ENCODE results near the gene ADAR.

Gene ADAR, protein sequence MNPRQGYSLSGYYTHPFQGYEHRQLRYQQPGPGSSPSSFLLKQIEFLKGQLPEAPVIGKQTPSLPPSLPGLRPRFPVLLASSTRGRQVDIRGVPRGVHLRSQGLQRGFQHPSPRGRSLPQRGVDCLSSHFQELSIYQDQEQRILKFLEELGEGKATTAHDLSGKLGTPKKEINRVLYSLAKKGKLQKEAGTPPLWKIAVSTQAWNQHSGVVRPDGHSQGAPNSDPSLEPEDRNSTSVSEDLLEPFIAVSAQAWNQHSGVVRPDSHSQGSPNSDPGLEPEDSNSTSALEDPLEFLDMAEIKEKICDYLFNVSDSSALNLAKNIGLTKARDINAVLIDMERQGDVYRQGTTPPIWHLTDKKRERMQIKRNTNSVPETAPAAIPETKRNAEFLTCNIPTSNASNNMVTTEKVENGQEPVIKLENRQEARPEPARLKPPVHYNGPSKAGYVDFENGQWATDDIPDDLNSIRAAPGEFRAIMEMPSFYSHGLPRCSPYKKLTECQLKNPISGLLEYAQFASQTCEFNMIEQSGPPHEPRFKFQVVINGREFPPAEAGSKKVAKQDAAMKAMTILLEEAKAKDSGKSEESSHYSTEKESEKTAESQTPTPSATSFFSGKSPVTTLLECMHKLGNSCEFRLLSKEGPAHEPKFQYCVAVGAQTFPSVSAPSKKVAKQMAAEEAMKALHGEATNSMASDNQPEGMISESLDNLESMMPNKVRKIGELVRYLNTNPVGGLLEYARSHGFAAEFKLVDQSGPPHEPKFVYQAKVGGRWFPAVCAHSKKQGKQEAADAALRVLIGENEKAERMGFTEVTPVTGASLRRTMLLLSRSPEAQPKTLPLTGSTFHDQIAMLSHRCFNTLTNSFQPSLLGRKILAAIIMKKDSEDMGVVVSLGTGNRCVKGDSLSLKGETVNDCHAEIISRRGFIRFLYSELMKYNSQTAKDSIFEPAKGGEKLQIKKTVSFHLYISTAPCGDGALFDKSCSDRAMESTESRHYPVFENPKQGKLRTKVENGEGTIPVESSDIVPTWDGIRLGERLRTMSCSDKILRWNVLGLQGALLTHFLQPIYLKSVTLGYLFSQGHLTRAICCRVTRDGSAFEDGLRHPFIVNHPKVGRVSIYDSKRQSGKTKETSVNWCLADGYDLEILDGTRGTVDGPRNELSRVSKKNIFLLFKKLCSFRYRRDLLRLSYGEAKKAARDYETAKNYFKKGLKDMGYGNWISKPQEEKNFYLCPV

DNA sequence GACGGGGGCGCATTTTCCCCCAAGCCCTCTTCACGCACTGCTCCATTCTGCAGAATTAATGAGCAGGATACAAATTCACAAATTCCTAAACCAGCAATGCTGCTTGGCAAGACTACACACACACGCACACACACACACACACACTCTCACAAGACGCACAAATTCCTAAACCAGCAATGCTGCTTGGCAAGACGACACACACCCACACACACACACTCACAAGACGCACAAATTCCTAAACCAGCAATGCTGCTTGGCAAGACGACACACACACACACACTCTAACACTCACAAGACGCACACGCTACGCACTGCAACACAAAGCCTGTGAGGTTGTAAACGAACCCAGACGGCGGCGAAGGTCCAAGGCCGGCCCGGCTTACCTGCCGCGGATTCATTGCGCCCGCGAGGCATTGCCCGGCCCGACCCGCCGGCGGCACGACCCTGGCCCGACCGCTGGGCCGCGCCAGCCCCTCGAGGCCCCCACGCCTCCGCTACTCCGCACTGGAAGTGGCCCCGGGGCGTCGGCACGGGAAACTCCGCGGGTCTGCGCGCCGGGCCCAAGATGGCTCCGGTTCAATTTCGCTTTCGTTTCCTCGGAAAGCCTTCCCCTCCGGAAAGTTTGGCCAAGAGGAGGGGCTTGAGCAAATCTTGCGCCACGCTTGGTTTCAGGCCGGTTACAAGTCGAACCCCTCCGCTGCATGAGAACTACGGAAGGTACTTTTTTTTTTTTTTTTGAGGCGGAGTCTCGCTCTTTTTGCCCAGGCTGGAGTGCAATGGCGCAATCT, at the start of gene ADAR:
TSS of gene ADAR (minus strand) at position 578 of the 788 bp plus-strand sequence. CDS start at position 398, 180 bp downstream.
- TF ChIP-seq GATA2 (IDR thresholded peaks at IDR 0.05; ENCODE audit: low read depth, low read length) (no peak), GATA3 (IDR thresholded peaks at IDR 0.05; ENCODE audit: low read depth, low read length) (no peak)

DNA sequence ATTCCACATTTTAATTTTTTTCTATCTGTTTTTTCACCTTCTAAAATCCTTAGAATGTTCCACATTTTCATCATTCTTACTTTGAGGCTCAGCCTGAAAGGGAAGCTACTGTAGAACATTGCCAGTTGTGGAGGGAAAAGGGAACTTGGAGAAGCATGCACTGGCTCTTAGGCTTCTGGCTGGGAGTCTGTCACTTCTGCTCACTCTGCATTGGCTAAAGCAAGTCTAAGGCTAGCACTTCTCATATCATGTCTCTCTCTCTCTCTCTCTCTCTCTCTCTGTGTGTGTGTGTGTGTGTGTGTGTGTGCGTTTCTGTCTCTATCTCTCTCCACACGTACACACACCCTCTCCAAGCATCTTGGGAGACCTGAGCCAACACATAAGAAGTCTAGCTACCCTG, 49.6 kb upstream of the ADAR start:
- TF ChIP-seq GATA3 (IDR thresholded peaks at IDR 0.05; ENCODE audit: low read depth, low read length) (no peak), GATA2 (IDR thresholded peaks at IDR 0.05; ENCODE audit: low read depth, low read length) (no peak)

DNA sequence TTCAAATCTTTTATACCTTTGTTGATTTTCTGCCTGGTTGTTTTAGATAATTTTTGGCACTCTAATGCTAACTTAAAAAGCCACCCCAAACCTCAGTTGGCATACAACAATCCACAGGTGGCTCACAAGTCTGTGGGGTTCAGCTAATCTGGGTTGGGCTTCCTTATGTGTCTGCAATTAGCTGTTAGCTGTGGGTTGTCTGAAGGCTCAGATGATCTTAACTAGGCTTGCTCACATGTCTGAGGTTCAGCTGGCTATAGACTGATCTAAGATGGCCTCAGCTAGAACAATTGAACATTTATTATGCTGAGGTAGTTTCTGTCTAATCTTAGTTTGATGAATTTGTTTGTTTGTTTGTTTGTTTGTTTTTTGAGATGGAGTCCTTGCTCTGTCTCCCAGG, 44.9 kb upstream of the ADAR start:
- TF ChIP-seq GATA3 (IDR thresholded peaks at IDR 0.05; ENCODE audit: low read depth, low read length) (no peak), GATA2 (IDR thresholded peaks at IDR 0.05; ENCODE audit: low read depth, low read length) (no peak)

DNA sequence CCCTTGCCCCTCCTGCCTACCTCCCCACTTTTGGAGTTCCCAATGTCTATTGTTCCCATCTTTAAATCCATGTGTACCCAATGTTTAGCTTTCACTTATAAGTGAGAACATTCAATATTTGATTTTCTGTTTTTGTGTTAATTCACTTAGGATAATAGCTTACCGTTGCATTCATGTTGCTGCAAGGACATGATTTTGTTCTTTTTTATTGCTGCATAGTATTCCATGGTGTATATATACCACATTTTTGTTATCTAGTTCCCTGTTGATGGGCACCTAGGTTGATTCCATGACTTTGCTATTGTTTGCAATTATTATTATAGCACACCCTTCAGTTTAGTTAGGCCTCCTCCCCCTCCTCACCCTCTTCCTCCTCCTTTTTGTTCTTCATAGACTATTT, 33.5 kb upstream of the ADAR start:
- TF ChIP-seq GATA2 (IDR thresholded peaks at IDR 0.05; ENCODE audit: low read depth, low read length) = no peak
- no peak for TF ChIP-seq GATA3 (IDR thresholded peaks at IDR 0.05; ENCODE audit: low read depth, low read length)

DNA sequence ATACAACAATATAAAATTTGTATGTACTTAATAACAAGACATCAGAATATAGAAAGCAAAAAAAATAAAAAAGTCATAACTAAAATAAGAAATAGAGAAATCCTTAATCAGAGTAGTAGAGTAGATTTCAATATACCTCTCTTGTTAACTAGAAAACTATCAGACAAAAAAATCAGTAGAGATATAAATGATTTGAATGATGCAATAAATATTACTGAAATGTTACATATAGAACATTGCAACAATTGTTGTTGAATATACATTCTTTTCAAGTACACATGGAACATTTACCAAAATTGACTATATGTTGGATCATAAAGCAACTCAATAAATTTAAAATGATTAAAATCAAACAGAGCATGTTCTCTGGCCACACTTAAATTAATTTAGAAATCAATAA, 31.9 kb upstream of the ADAR start:
- TF ChIP-seq GATA3 (IDR thresholded peaks at IDR 0.05; ENCODE audit: low read depth, low read length) = no peak
- TF ChIP-seq GATA2 (IDR thresholded peaks at IDR 0.05; ENCODE audit: low read depth, low read length) = no peak

DNA sequence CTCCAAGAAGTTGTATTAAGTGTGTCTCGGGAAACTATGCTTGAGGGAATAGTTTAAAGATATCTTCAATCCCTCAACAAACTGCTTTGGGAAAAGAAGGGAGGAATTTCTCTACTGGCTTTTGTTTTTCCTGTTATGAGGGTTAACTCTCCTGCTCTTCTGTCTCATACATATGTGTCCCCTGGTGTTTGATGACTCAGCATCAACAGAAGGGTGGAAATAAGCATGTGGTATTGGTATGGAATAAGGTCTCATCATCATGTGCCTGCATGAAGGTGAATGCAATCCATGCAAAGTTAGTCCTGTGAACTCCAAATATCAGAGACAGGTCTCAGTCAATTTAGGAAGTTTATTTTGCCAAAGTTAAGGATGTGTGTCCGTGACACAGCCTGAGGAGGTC, 27.2 kb upstream of the ADAR start:
- no peak for TF ChIP-seq GATA3 (IDR thresholded peaks at IDR 0.05; ENCODE audit: low read depth, low read length)
- no peak for TF ChIP-seq GATA2 (IDR thresholded peaks at IDR 0.05; ENCODE audit: low read depth, low read length)

DNA sequence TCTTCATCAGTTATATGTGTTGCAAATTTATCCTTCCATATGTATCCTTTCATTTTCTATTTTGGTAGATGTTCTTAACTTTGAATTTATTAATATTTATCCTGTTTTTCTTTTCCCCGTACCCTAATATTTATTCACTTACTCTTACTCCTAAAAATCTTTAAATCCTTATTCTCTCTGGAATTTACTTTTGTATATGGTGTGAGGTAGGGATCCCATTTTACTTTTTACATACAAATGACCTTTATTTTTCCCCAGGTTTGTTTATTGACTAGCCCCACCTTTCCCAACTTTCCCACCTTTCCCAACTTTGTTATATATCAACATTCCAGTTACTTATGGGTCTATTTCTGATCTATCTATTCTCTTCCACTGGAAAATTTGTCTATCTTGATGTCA, 21.7 kb upstream of the ADAR start:
- TF ChIP-seq GATA3 (IDR thresholded peaks at IDR 0.05; ENCODE audit: low read depth, low read length) (no peak), GATA2 (IDR thresholded peaks at IDR 0.05; ENCODE audit: low read depth, low read length) (no peak)

DNA sequence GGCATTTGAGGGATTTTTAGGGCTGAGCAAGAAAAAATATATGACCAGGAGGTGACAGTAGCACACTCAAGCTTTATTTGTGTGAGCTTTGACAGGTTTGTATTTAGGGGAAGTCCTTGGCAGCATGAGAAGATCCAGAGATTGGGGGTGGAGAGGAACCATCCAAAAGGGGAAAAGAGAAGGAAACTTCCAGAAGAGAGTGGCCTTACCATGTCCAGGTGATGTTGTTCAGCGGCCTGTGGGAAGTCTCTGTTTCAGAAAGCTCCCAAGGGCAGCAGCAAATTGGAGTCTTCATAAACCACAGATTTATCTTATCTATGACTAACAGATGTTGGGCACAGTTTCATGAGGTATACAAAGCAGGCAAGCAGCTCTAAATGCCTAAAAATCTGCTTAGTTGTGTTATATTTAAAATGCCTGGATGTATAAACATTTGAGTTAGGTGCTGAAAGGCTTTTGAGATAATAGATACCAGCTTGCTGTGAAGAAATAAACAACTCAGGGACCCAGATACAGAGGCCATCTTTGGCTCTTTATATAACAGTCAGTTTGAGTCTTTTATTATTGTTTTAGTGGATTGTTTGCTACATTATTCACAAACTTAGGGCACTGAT, 21.2 kb upstream of the ADAR start:
- TF ChIP-seq GATA3 (IDR thresholded peaks at IDR 0.05; ENCODE audit: low read depth, low read length) = no peak
- no peak for TF ChIP-seq GATA2 (IDR thresholded peaks at IDR 0.05; ENCODE audit: low read depth, low read length)

DNA sequence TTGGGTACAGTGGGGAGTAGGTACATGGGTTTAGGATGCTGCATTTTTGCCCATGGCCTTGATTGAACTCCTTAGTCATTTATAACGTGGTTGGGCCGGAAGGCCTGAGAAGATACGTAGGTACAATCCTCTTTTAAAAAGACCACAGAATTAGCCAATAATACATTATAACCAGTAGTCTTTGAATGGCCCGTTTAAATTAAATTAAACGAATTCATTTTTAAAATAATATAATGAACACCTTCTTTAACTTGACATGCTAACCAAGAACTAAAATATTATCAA, 20.1 kb upstream of the ADAR start:
- no peak for TF ChIP-seq GATA2 (IDR thresholded peaks at IDR 0.05; ENCODE audit: low read depth, low read length)
- TF ChIP-seq GATA3 (IDR thresholded peaks at IDR 0.05; ENCODE audit: low read depth, low read length) = no peak

DNA sequence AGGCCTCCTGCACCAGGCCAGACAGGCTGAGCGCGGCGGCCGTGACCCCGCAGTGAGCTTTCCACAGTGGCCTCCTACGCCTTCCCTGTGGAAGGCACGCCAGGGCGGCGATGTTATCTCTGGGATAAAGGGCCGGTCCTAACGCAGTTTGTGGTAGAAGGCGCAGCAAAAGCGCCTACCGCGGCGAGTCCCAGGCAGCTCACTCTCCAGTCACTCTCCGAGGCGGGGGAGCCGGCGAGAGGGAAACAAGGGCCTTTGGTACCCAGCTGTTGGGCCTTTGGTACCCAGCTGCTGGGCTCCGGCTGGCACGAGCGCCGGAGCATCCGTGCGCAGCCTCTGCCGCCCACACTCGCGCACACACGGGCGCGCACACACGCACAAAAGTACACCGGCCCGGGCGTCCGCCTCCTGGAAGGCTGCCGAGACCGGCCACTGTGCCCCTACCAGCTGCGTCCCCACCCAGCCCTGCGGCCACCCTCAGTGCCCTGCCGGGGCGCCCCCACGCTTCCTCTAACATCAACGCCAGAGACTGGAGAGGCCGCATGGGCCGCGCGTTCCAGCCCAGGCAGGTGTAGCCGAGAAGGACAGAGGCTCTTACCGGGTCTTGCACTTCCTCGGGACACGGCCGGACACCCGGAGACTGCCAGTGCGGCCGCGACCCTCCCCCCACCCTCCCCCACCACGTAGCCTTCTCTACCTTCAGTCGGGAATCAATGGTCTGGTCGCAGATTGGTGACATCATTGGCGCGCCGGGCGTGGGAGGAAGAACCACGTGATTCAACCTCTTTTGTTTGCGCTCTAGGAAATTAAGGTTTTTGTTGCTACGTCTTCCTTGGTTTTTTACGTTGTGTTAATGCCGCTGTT, 19.5 kb upstream of the ADAR start:
- peak; percentile 97 for TF ChIP-seq GATA2 (IDR thresholded peaks at IDR 0.05; ENCODE audit: low read depth, low read length)
- TF ChIP-seq GATA3 (IDR thresholded peaks at IDR 0.05; ENCODE audit: low read depth, low read length) = peak; percentile 62; the same call in 1 of the 2 replicates

DNA sequence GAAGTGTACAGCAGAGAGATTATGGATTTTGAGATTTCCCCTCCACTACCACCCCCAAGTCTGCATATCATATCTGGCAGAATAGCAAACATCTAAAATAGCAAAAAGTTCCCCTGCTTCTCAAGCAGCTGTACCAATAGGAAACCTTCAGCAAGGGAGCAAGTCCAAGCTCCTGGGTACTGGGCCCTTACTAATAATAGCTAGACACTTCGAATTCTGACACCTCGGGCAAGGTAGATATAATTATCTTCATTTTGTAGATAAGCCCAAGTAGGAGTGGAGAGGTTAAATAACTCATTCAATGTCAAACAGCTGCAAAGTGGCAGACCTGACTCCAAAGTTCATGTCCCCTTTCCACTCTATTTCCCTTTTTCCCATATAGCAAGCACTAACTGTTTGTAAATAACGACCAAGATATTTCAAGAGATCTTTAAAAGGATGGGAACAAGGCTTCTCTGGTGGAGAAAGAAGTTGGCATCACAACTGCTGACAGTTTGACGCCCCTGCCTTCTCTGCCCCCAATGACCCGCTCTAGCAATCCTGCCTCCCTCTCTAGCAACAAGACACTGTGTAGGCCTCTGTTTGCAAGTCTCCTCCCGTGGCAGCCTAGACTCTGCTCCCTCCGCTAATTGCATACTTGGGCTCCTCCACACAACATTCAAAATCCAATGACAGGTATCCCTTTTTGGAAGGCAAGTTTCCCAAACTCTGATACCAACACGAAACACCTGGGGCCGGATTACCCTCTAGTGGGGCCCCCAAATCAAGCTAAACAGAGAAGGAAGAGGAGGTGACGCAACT, 18.7 kb upstream of the ADAR start:
- TF ChIP-seq GATA3 (IDR thresholded peaks at IDR 0.05; ENCODE audit: low read depth, low read length) = no peak
- no peak for TF ChIP-seq GATA2 (IDR thresholded peaks at IDR 0.05; ENCODE audit: low read depth, low read length)
